ENCODE results near the gene PABPN1.

- TF ChIP-seq CTCF (conservative IDR thresholded peaks at IDR 0.05; ENCODE audit: low read depth, low read length) (no peak), EZH2 (IDR thresholded peaks at IDR 0.05; ENCODE audit: borderline replicate concordance, low read depth, low read length, poor library complexity, severe bottlenecking) (no peak)
These were observed 45.2 kb downstream of the PABPN1 start for GRCh38 chr14:23366426-23366921.

All from A673 (cell line).